Activated CD4-positive, CD25-positive, alpha-beta regulatory T cell (primary cell): ENCODE results near the gene SNTG2.
"Not testable (repeated sequence)": the region's sequence is repeated elsewhere in the genome, so short reads cannot be mapped to it uniquely, and the experiment has no call there.

Experiments used
- DNase-seq, 4 experiments: peaks; one replicate each; lab custom pipeline; 2025; lab: John Stamatoyannopoulos, UW

SNTG2 gene

GRCh38 chr2:1375794-1376193 lies 425.1 kb downstream of the SNTG2 start:
- no peak for DNase-seq

- no peak for DNase-seq
These were observed 426.8 kb downstream of the SNTG2 start for GRCh38 chr2:1377473-1377872.

- DNase-seq = no peak
These were observed 428.0 kb downstream of the SNTG2 start for GRCh38 chr2:1378456-1379150.

GRCh38 chr2:1381644-1382043 lies 431.0 kb downstream of the SNTG2 start:
- DNase-seq = no peak

GRCh38 chr2:1387954-1388725 lies 437.5 kb downstream of the SNTG2 start:
- not testable (repeated sequence) for DNase-seq

- not testable (repeated sequence) for DNase-seq
These were observed 439.5 kb downstream of the SNTG2 start for GRCh38 chr2:1390118-1390517.

GRCh38 chr2:1393321-1393720 lies 442.7 kb downstream of the SNTG2 start:
- no peak for DNase-seq

GRCh38 chr2:1394709-1395408 lies 444.2 kb downstream of the SNTG2 start:
- no peak for DNase-seq

- no peak for DNase-seq
These were observed 446.7 kb downstream of the SNTG2 start for GRCh38 chr2:1397350-1397749.

GRCh38 chr2:1398191-1398590 lies 447.5 kb downstream of the SNTG2 start:
- no peak for DNase-seq

- no peak for DNase-seq
These were observed 450.5 kb downstream of the SNTG2 start for GRCh38 chr2:1400943-1401735.

- no peak for DNase-seq
These were observed 451.4 kb downstream of the SNTG2 start for GRCh38 chr2:1402064-1402463.

- DNase-seq = no peak
These were observed 452.9 kb downstream of the SNTG2 start for GRCh38 chr2:1403565-1403964.

- DNase-seq = no peak
These were observed 454.5 kb downstream of the SNTG2 start for GRCh38 chr2:1405124-1405523.

GRCh38 chr2:1405967-1406366 lies 455.3 kb downstream of the SNTG2 start:
- no peak for DNase-seq

- no peak for DNase-seq
These were observed 455.8 kb downstream of the SNTG2 start for GRCh38 chr2:1406434-1406833.

- DNase-seq = no peak
These were observed 457.5 kb downstream of the SNTG2 start for GRCh38 chr2:1407950-1408675.

GRCh38 chr2:1413156-1413710 lies 462.6 kb downstream of the SNTG2 start, which contains the start of gene TPO:
Gene TPO, plus strand, starts transcription at chr2:1413463. Its CDS starts 946 bp downstream, at chr2:1414409.
- no peak for DNase-seq

GRCh38 chr2:1414121-1414520 lies 463.5 kb downstream of the SNTG2 start:
- no peak for DNase-seq

GRCh38 chr2:1414901-1415300 lies 464.3 kb downstream of the SNTG2 start:
- not testable (repeated sequence) for DNase-seq

GRCh38 chr2:1415501-1415900 lies 464.9 kb downstream of the SNTG2 start:
- no peak for DNase-seq
